ENCODE data around the gene C6orf136. TPM values are rescaled to one million over a fixed set of nuclear protein-coding genes. Genes with fewer than 3 reads are reported as not detected.
A peak's percentile ranks its signal among the peaks of the same experiment; 100 is the strongest.

The C6orf136 gene
- total RNA-seq, 1 experiment from 2014 or later, result 25.0 TPM

- BruUV-seq (replicated peaks), result TSS peak; percentile 66
- POLR2A ChIA-PET (ENCODE audit: low non-redundant PET), result interaction anchor here (0.5 kb wide), 1 partner anchor 23 kb away, joined by 3 read pairs; no protein-coding TSS in a partner anchor
Observed at GRCh38 chr6:30690403-30691207, 43.7 kb downstream of the C6orf136 start, which contains the start of gene NRM. Gene NRM, minus strand, starts transcription at chr6:30690984. Its CDS starts 10 bp downstream, at chr6:30690974.

DNA sequence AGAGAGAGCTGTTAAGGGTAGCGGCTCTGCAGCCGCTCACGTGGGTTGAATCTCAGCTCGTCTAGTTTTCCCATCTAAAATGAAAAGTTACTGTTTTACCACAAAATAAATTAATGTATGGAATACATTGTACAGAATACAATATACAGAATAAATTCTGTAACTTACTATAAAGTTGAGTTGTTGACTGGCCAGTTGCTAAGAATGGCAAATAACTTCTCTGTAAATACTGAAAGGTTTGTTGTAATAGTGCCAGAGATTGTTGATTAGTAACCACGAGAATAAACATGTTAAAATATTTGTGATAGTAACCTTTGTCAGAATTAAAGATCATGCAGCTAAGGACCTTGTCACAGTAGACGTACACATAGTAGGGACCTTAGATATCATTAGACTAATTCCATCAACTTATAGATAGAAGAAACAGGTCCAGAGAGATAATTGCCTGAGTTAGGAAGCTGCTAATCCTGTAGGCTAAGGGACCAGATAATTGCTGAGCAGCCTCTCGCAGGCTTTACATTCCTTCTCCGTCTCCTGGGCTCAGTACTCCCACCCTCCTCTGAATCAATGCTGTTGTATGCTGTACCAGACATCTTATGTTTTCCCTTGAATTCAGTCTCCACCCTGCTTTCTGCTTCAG, 44.4 kb downstream of the C6orf136 start:
- ChIA-PET POLR2A (ENCODE audit: low non-redundant PET) (no interaction called here), CTCF (no interaction called here)
- peak; percentile 54 for DNase-seq (ENCODE audit: low spot score)
- Histone ChIP-seq H3K4me1 (ENCODE audit: insufficient read depth, low read length, poor library complexity, severe bottlenecking) (peaks cover 24% of the 10 kb centered on the region), H3K36me3 (ENCODE audit: insufficient read depth, low read length, poor library complexity, severe bottlenecking) (no peaks in the 10 kb centered on the region), H3K9me3 (ENCODE audit: low read depth, low read length, poor library complexity, severe bottlenecking) (no peaks in the 10 kb centered on the region), H3K4me3 (ENCODE audit: low read depth, low read length, poor library complexity, severe bottlenecking) (peak overlapping the region; percentile 75), H3K27me3 (replicated peaks; ENCODE audit: insufficient read depth, low read depth, low read length, poor library complexity) (no peaks in the 10 kb centered on the region), H3K27ac (ENCODE audit: low read depth, low read length, poor library complexity, severe bottlenecking) (peak overlapping the region; percentile 70)
- TF ChIP-seq, protein P1, sequence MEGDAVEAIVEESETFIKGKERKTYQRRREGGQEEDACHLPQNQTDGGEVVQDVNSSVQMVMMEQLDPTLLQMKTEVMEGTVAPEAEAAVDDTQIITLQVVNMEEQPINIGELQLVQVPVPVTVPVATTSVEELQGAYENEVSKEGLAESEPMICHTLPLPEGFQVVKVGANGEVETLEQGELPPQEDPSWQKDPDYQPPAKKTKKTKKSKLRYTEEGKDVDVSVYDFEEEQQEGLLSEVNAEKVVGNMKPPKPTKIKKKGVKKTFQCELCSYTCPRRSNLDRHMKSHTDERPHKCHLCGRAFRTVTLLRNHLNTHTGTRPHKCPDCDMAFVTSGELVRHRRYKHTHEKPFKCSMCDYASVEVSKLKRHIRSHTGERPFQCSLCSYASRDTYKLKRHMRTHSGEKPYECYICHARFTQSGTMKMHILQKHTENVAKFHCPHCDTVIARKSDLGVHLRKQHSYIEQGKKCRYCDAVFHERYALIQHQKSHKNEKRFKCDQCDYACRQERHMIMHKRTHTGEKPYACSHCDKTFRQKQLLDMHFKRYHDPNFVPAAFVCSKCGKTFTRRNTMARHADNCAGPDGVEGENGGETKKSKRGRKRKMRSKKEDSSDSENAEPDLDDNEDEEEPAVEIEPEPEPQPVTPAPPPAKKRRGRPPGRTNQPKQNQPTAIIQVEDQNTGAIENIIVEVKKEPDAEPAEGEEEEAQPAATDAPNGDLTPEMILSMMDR (conservative IDR thresholded peaks at IDR 0.05; ENCODE audit: low read depth, low read length), result no peak
- intact Hi-C loops (cut with micrococcal nuclease; ENCODE audit: unreplicated experiment), result loop anchor here (2.0 kb wide), 1 partner anchor 25 kb away; the partner anchor contains the start of gene MDC1
- BruUV-seq (replicated peaks), result TSS peak; percentile 25

More at GRCh38 chr6:30690403-30691207, 43.7 kb downstream of the C6orf136 start, which contains the start of gene NRM:
- intact Hi-C loops (cut with micrococcal nuclease; ENCODE audit: unreplicated experiment), result loop anchor here (2.0 kb wide), 1 partner anchor 26 kb away; the partner anchor contains the start of gene MDC1
- H3K27ac ChIP-seq (ENCODE audit: low read depth, low read length, poor library complexity, severe bottlenecking), result peak within 1 kb of the TSS; percentile 70
- TF ChIP-seq, protein P1 (conservative IDR thresholded peaks at IDR 0.05; ENCODE audit: low read depth, low read length), result no peak
- no peak for TF ChIP-seq EZH2 (IDR thresholded peaks at IDR 0.05; ENCODE audit: borderline replicate concordance, low read depth, low read length, poor library complexity, severe bottlenecking)
- peak; percentile 92 for DNase-seq (ENCODE audit: low spot score)
- CTCF ChIA-PET, result no interaction called here
- no peaks in the 10 kb centered on the region for H3K9me3 ChIP-seq (ENCODE audit: low read depth, low read length, poor library complexity, severe bottlenecking)
- peak within 1 kb of the TSS; percentile 75 for H3K4me3 ChIP-seq (ENCODE audit: low read depth, low read length, poor library complexity, severe bottlenecking)
- no peaks in the 10 kb centered on the region for H3K36me3 ChIP-seq (ENCODE audit: insufficient read depth, low read length, poor library complexity, severe bottlenecking)
- H3K4me1 ChIP-seq (ENCODE audit: insufficient read depth, low read length, poor library complexity, severe bottlenecking), result peaks cover 29% of the 10 kb centered on the region
- H3K27me3 ChIP-seq (replicated peaks; ENCODE audit: insufficient read depth, low read depth, low read length, poor library complexity), result no peaks in the 10 kb centered on the region

GRCh38 chr6:30696432-30696831, 49.5 kb downstream of the C6orf136 start:
- CTCF ChIA-PET, result no interaction called here
- Histone ChIP-seq H3K4me3 (ENCODE audit: low read depth, low read length, poor library complexity, severe bottlenecking) (no peak overlapping the region), H3K4me1 (ENCODE audit: insufficient read depth, low read length, poor library complexity, severe bottlenecking) (peaks cover 4% of the 10 kb centered on the region), H3K27me3 (replicated peaks; ENCODE audit: insufficient read depth, low read depth, low read length, poor library complexity) (no peaks in the 10 kb centered on the region), H3K9me3 (ENCODE audit: low read depth, low read length, poor library complexity, severe bottlenecking) (no peaks in the 10 kb centered on the region), H3K36me3 (ENCODE audit: insufficient read depth, low read length, poor library complexity, severe bottlenecking) (peaks cover 13% of the 10 kb centered on the region), H3K27ac (ENCODE audit: low read depth, low read length, poor library complexity, severe bottlenecking) (no peak overlapping the region)
- TF ChIP-seq EZH2 (IDR thresholded peaks at IDR 0.05; ENCODE audit: borderline replicate concordance, low read depth, low read length, poor library complexity, severe bottlenecking), result no peak
- TF ChIP-seq, protein P1 (conservative IDR thresholded peaks at IDR 0.05; ENCODE audit: low read depth, low read length), result no peak
- POLR2A ChIA-PET (ENCODE audit: low non-redundant PET), result no interaction called here
- DNase-seq (ENCODE audit: low spot score), result no peak
- no TSS peak for BruUV-seq (replicated peaks)
- intact Hi-C loops (cut with micrococcal nuclease; ENCODE audit: unreplicated experiment), result no loop called here
